ENCODE data around the gene YWHAG.
"Not testable (repeated sequence)": the region's sequence is repeated elsewhere in the genome, so short reads cannot be mapped to it uniquely, and the experiment has no call there.

YWHAG gene

GRCh38 chr7:76317782-76318487, 40.9 kb downstream of the YWHAG start:
- DNase-seq = peak; percentile 90

- DNase-seq = no peak
Measured at GRCh38 chr7:76316984-76317781, 41.6 kb downstream of the YWHAG start.

GRCh38 chr7:76315364-76315763, 43.4 kb downstream of the YWHAG start:
- no peak for DNase-seq

- not testable (repeated sequence) for DNase-seq
Measured at GRCh38 chr7:76314740-76315139, 44.1 kb downstream of the YWHAG start.

GRCh38 chr7:76314042-76314721, 44.6 kb downstream of the YWHAG start:
- peak; percentile 97 for DNase-seq

GRCh38 chr7:76311838-76312237, 47.0 kb downstream of the YWHAG start:
- not testable (repeated sequence) for DNase-seq

- no peak for DNase-seq
Measured at GRCh38 chr7:76310102-76310957, 48.5 kb downstream of the YWHAG start.

GRCh38 chr7:76309341-76310101, 49.3 kb downstream of the YWHAG start:
- DNase-seq = not testable (repeated sequence)

GRCh38 chr7:76308874-76309273, 49.9 kb downstream of the YWHAG start:
- not testable (repeated sequence) for DNase-seq

GRCh38 chr7:76304888-76305375, 53.9 kb downstream of the YWHAG start:
- no peak for DNase-seq

- DNase-seq = peak; percentile 82
Measured at GRCh38 chr7:76303202-76304147, 55.3 kb downstream of the YWHAG start.

- DNase-seq = peak; percentile 60
Measured at GRCh38 chr7:76302347-76303201, 56.2 kb downstream of the YWHAG start, which contains the start of gene HSPB1. Gene HSPB1, plus strand, starts transcription at chr7:76302673. Its CDS starts 40 bp downstream, at chr7:76302713.

GRCh38 chr7:76301000-76301399, 57.8 kb downstream of the YWHAG start:
- DNase-seq = no peak

GRCh38 chr7:76300166-76300731, 58.5 kb downstream of the YWHAG start:
- no peak for DNase-seq

- DNase-seq = no peak
Measured at GRCh38 chr7:76296743-76297740, 61.7 kb downstream of the YWHAG start.

- no peak for DNase-seq
Measured at GRCh38 chr7:76294344-76295024, 64.3 kb downstream of the YWHAG start.

GRCh38 chr7:76293407-76293901, 65.3 kb downstream of the YWHAG start:
- DNase-seq = no peak

All from stimulated activated CD4-positive, alpha-beta T cell treated with anti-CD3 and anti-CD28 coated beads, Interleukin-12 subunit alpha, Interleukin-12 subunit beta, amount 100 ng/mL, for 4 hours (primary cell).